H1 (cell line): Measurements from ENCODE around the gene RAD51B. TPM values are rescaled to one million over a fixed set of nuclear protein-coding genes. Genes with fewer than 3 reads are reported as not detected.

ENCODE experiments used
- ASH2L ChIP-seq: fragments of 200-600, 300-600 bp; sonication (generic); IDR thresholded peaks from one replicate; pipeline ENCODE4 v1.7.1; 2017; ENCODE audit warnings: low read length
- ATF2 ChIP-seq: IDR thresholded peaks from 2 replicates; pipeline ENCODE4 v1.6.1; 2012; ENCODE audit warnings: low read length, inconsistent platforms
- CTBP2 ChIP-seq: IDR thresholded peaks from 2 replicates; pipeline ENCODE4 v1.7.0; 2011; ENCODE audit warnings: borderline replicate concordance, mild to moderate bottlenecking, moderate library complexity, mixed read lengths, low read length; ENCODE audit not compliant: insufficient read depth, insufficient read length
- RNF2 ChIP-seq: fragments of 200-900, 300-1000 bp; sonication (generic); IDR thresholded peaks from 2 replicates; pipeline ENCODE4 v1.7.1; 2016; ENCODE audit warnings: borderline replicate concordance, low read depth, mild to moderate bottlenecking, antibody characterized with exemption, low read length; ENCODE audit not compliant: poor library complexity, severe bottlenecking; ENCODE audit errors: missing control alignments
- SP1 ChIP-seq: IDR thresholded peaks from 2 replicates; pipeline ENCODE4 v1.6.1; 2011; ENCODE audit warnings: low read depth, low read length
- polyA plus RNA-seq, 7 experiments: library from polyadenylated mRNA; depleted of rRNA in 3 of 7; stranded (reverse) in 5 of 7; unstranded in 2 of 7; fragments of >200 nt in 5 of 7; fragments of 200-250 nt in 2 of 7; gene quantifications; 1 replicate in 5 of 7; 2 replicates in 1 of 7; 4 replicates in 1 of 7; pipeline versions ENCODE4 v1.2.1 to v1.2.3, GENCODE V29; 2011 to 2013; ENCODE audit warnings: missing spikeins in 2 of 7, mixed read lengths in 2 of 7
- total RNA-seq: library from RNA; stranded (reverse); fragmentation: NEBNext Ultra II Directional; extraction: Animal tissue kit (Norgen Biotek cat#: 25700); gene quantifications from 2 replicates; pipeline ENCODE4 v1.2.1, GENCODE V29; 2021

Gene RAD51B
- total and polyA plus RNA-seq, 2 of the 8 experiments (the other 6 are each of a cell fraction or from before 2014, with no cell fraction given), result 3.9 to 14.9 TPM

- TF ChIP-seq ATF2 (no peak), ASH2L (no peak), SP1 (0 out of 2 replicates have a peak, but pooled peaks have one; percentile 26), CTBP2 (no peak), RNF2 (no peak)
- TF ChIP-seq, all 59 proteins: peak for 4
Observed at GRCh38 chr14:68253878-68254528, 434.4 kb downstream of the RAD51B start (continued).
